Mammary epithelial cell (primary cell): Measurements from ENCODE around the gene GGCX.

Source experiments
- CTCF ChIP-seq, 2 donors: IDR thresholded peaks in 1 of 2; conservative IDR thresholded peaks in 1 of 2; 2 replicates each; pipeline ENCODE4 v1.5.1; 2011 to 2012; ENCODE audit warnings: inconsistent platforms in 2 of 2, low read length in 2 of 2, mild to moderate bottlenecking in 2 of 2, control low read depth in 1 of 2, low read depth in 1 of 2; ENCODE audit not compliant: insufficient read depth in 1 of 2; ENCODE audit errors: extremely low read depth in 1 of 2
- EZH2 ChIP-seq: IDR thresholded peaks from 2 replicates; pipeline ENCODE4 v1.6.1; 2012; ENCODE audit warnings: low read length, inconsistent platforms, borderline replicate concordance

- no peak for TF ChIP-seq CTCF (conservative IDR thresholded peaks at IDR 0.05 in 1 of 2, IDR thresholded peaks at IDR 0.05 in 1 of 2; ENCODE audit: extremely low read depth in 1 of 2, insufficient read depth in 1 of 2, low read depth in 1 of 2, low read length in 2 of 2)
- no peak for TF ChIP-seq EZH2
These were observed 23.8 kb upstream of the GGCX start for GRCh38 chr2:85584857-85585780.
